ENCODE measurements around the gene BCR.

BCR gene

GRCh38 chr22:23155143-23155542, 25.2 kb upstream of the BCR start:
- no peaks in the 10 kb centered on the region for H3K36me3 ChIP-seq (ENCODE audit: control insufficient read depth, low read length)
- no peak overlapping the region for H3K4me2 ChIP-seq (ENCODE audit: low read length)
- no peaks in the 10 kb centered on the region for H3F3A ChIP-seq (ENCODE audit: control insufficient read depth, insufficient read depth)
- H3K9me2 ChIP-seq (replicated peaks; ENCODE audit: control insufficient read depth, low read length), result no peaks in the 10 kb centered on the region
- no peaks in the 10 kb centered on the region for H3K27me3 ChIP-seq (ENCODE audit: control insufficient read depth, low read length)
- no peaks in the 10 kb centered on the region for H3K9me3 ChIP-seq (ENCODE audit: control insufficient read depth, insufficient read depth, low read length)
- no peaks in the 10 kb centered on the region for H3K79me2 ChIP-seq (ENCODE audit: control insufficient read depth, low read length)
- no peak overlapping the region for H3K27ac ChIP-seq (ENCODE audit: low read depth, low read length)
- no peaks in the 10 kb centered on the region for H4K20me1 ChIP-seq (ENCODE audit: control insufficient read depth, insufficient read depth, low read depth, low read length)
- H3K4me1 ChIP-seq (ENCODE audit: control insufficient read depth, low read length), result peaks cover 17% of the 10 kb centered on the region
- no peak overlapping the region for H3K4me3 ChIP-seq (ENCODE audit: low read length)
- no peak for TF ChIP-seq CTCF (IDR thresholded peaks at IDR 0.05; ENCODE audit: low read depth, low read length, poor library complexity, severe bottlenecking)
- no peak for TF ChIP-seq EZH2phosphoT487 (IDR thresholded peaks at IDR 0.05; ENCODE audit: borderline replicate concordance, low read length)

- no peaks in the 10 kb centered on the region for H4K20me1 ChIP-seq (ENCODE audit: control insufficient read depth, insufficient read depth, low read depth, low read length)
- H3K4me1 ChIP-seq (ENCODE audit: control insufficient read depth, low read length), result peaks cover 17% of the 10 kb centered on the region
- no peaks in the 10 kb centered on the region for H3K79me2 ChIP-seq (ENCODE audit: control insufficient read depth, low read length)
- no peak overlapping the region for H3K27ac ChIP-seq (ENCODE audit: low read depth, low read length)
- H3K27me3 ChIP-seq (ENCODE audit: control insufficient read depth, low read length), result no peaks in the 10 kb centered on the region
- no peaks in the 10 kb centered on the region for H3K36me3 ChIP-seq (ENCODE audit: control insufficient read depth, low read length)
- H3K4me2 ChIP-seq (ENCODE audit: low read length), result no peak overlapping the region
- no peak overlapping the region for H3K4me3 ChIP-seq (ENCODE audit: low read length)
- TF ChIP-seq EZH2phosphoT487 (IDR thresholded peaks at IDR 0.05; ENCODE audit: borderline replicate concordance, low read length) (no peak), CTCF (IDR thresholded peaks at IDR 0.05; ENCODE audit: low read depth, low read length, poor library complexity, severe bottlenecking) (no peak)
- no peaks in the 10 kb centered on the region for H3F3A ChIP-seq (ENCODE audit: control insufficient read depth, insufficient read depth)
- no peaks in the 10 kb centered on the region for H3K9me3 ChIP-seq (ENCODE audit: control insufficient read depth, insufficient read depth, low read length)
- H3K9me2 ChIP-seq (replicated peaks; ENCODE audit: control insufficient read depth, low read length), result no peaks in the 10 kb centered on the region
Measured at GRCh38 chr22:23155831-23156230, 24.5 kb upstream of the BCR start.

- Histone ChIP-seq H3K27me3 (ENCODE audit: control insufficient read depth, low read length) (no peaks in the 10 kb centered on the region), H4K20me1 (ENCODE audit: control insufficient read depth, insufficient read depth, low read depth, low read length) (no peaks in the 10 kb centered on the region), H3K9me2 (replicated peaks; ENCODE audit: control insufficient read depth, low read length) (no peaks in the 10 kb centered on the region), H3K27ac (ENCODE audit: low read depth, low read length) (no peak overlapping the region), H3F3A (ENCODE audit: control insufficient read depth, insufficient read depth) (no peaks in the 10 kb centered on the region), H3K4me2 (ENCODE audit: low read length) (no peak overlapping the region), H3K79me2 (ENCODE audit: control insufficient read depth, low read length) (no peaks in the 10 kb centered on the region), H3K4me1 (ENCODE audit: control insufficient read depth, low read length) (peaks cover 17% of the 10 kb centered on the region), H3K9me3 (ENCODE audit: control insufficient read depth, insufficient read depth, low read length) (no peaks in the 10 kb centered on the region), H3K4me3 (ENCODE audit: low read length) (no peak overlapping the region), H3K36me3 (ENCODE audit: control insufficient read depth, low read length) (no peaks in the 10 kb centered on the region)
- TF ChIP-seq EZH2phosphoT487 (IDR thresholded peaks at IDR 0.05; ENCODE audit: borderline replicate concordance, low read length) (no peak), CTCF (IDR thresholded peaks at IDR 0.05; ENCODE audit: low read depth, low read length, poor library complexity, severe bottlenecking) (no peak)
Measured at GRCh38 chr22:23156286-23156685, 24.0 kb upstream of the BCR start.

Data from DOHH2 (cell line).